Fibroblast of villous mesenchyme (primary cell): ENCODE data around the gene NCAM2. TPM values are rescaled to one million over a fixed set of nuclear protein-coding genes. Genes with fewer than 3 reads are reported as not detected.
A peak's percentile ranks its signal among the peaks of the same experiment; 100 is the strongest.

ENCODE experiments used
- DNase-seq: peaks from one replicate; pipeline ENCODE4 v3.0.0-alpha.2; 2010; ENCODE audit warnings: low read depth
- H3K4me3 ChIP-seq: 2 replicates; pipeline ENCODE4 v1.5.1; 2011; ENCODE audit warnings: low read depth, mild to moderate bottlenecking, low read length
- total RNA-seq: library from RNA; depleted of rRNA; stranded (reverse); fragments of >200 nt; gene quantifications from 2 replicates; pipeline ENCODE4 v1.2.3, GENCODE V29; 2012
- TF ChIP-seq, protein P1 (sequence below): IDR thresholded peaks from 2 replicates; pipeline ENCODE4 v1.5.1; 2012; ENCODE audit warnings: low read depth, mild to moderate bottlenecking, low read length; ENCODE audit not compliant: insufficient read depth

The NCAM2 gene
- total RNA-seq, 1 donor, result 5.2 TPM

DNA sequence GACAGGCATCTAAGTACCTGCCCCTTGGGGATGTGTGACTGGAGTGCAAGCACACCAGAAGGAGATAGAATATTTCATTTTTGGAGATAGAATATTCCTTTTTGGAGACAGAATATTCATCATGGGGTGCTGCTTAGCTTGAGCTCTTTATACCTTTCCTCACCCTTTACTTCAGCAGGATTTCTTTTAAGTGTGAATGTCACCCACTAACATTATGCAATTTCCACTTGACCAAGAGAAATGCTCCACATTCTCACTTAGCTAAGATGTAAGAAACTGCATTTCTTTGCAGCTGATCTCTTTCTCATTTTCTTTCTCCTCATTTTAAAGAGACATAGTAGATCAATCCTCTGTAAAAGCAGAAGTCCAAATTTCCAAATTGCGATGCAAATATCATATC is 436.7 kb downstream of the NCAM2 start:
- H3K4me3 ChIP-seq, result no peak overlapping the region
- TF ChIP-seq, protein P1, sequence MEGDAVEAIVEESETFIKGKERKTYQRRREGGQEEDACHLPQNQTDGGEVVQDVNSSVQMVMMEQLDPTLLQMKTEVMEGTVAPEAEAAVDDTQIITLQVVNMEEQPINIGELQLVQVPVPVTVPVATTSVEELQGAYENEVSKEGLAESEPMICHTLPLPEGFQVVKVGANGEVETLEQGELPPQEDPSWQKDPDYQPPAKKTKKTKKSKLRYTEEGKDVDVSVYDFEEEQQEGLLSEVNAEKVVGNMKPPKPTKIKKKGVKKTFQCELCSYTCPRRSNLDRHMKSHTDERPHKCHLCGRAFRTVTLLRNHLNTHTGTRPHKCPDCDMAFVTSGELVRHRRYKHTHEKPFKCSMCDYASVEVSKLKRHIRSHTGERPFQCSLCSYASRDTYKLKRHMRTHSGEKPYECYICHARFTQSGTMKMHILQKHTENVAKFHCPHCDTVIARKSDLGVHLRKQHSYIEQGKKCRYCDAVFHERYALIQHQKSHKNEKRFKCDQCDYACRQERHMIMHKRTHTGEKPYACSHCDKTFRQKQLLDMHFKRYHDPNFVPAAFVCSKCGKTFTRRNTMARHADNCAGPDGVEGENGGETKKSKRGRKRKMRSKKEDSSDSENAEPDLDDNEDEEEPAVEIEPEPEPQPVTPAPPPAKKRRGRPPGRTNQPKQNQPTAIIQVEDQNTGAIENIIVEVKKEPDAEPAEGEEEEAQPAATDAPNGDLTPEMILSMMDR, result no peak
- DNase-seq, result no peak

DNA sequence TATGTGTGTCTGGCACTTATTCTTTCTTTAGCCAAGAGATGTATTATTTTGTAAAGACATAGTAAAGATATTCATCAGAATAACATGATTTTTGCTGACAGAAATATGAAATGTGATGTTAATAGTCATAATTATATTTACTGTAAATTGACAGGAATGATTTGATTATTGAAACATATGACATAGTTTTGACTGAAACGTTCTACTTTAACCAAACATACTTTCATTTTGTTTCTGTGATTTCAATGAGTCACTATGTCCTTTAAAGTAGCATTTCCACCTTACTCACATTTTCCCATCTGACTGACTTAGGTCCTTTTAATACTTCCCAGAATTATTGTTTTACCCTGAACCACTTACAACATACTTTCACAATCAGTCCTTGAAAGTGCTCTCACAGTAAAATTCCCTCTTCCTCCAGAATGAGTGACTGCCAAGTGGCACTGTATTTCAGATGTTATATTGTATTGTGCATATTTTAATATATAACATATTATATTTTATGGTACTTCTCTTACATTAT is 437.9 kb downstream of the NCAM2 start:
- TF ChIP-seq, protein P1, result no peak
- DNase-seq, result peak; percentile 10

DNA sequence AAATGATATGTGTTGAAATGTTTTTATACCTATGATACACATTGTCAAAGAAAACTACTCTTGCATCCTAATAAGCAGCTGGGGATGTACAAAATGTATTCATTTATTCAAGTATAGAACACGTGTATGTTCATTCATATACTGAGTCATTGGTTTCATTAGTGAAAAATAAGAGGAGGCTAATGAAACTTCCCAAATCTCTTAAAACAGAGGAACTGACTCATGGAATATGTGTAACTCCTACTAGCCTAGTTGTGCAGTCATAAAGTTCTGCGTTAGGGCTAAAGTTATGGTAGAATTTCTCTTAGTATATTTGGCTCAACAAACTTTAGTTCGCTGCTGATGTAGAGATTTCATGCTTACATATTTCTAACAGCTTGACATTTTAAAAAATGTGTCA is 441.6 kb downstream of the NCAM2 start:
- no peak overlapping the region for H3K4me3 ChIP-seq
- peak; percentile 1 for DNase-seq
- TF ChIP-seq, protein P1, result no peak

More for the DNA sequence above, 437.9 kb downstream of the NCAM2 start:
- H3K4me3 ChIP-seq, result no peak overlapping the region

DNA sequence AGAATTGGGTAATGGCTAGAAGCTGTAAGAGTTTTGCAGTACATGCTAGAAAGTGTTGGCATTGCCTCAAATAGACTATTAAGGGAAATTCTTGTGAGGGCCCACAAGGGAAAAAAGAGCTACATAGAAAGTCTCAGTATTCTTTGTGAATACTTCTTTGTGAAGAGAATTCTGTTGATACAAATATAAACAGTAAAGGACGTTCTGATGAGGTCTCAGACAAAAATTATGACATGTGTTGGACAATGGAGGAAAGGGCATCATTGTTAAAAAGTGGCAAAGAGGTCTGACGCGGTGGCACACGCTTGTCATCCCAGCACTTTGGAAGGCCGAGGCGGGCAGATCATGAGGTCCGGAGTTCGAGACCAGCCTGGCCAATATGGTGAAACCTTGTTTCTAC is 458.9 kb downstream of the NCAM2 start:
- H3K4me3 ChIP-seq, result no peak overlapping the region
- TF ChIP-seq, protein P1, result no peak
- DNase-seq, result no peak

DNA sequence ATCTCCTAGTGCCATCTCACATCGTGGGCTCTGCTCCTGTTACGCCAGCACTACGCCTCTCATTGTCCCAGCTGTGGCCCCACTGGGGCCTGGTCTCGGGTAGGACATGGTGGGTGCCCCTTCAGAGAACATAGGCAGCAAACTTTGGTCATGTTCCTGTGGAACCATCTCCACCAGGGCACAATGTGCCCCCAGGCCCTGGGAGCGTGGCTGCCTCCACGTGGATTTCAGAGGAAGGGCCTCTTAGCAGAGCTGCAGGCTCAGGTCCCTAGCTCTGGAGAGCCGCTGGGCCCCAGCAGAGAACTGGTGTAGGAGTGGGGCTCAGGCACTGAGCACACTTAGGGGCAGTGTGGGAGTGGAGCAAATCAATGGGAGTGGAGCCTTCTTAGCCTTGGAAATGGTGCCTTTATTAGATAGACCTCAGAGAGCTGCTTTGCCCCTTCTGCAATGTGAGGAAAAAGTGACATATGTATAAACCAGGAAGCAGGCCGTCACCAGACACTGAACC is 460.0 kb downstream of the NCAM2 start:
- H3K4me3 ChIP-seq, result no peak overlapping the region
- TF ChIP-seq, protein P1, result no peak
- DNase-seq, result no peak

DNA sequence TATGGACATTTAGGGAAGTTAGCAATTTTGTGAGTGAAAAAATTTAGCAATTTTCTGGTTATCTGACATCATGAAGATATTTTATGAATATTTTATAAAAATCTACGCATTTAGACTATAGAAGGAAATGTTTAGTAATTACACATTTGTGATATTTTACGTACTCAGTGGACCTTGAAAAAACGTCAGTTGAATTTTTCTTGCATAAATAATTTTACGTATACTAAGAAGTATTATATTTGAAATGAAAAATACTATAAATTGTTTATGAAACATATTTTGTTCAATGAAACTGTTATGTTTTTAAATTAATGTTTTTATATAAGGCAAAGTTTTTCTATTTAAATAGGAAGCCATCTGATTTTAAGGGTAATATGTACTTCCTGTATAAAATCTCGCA is 462.8 kb downstream of the NCAM2 start:
- TF ChIP-seq, protein P1, result no peak
- no peak for DNase-seq
- no peak overlapping the region for H3K4me3 ChIP-seq

DNA sequence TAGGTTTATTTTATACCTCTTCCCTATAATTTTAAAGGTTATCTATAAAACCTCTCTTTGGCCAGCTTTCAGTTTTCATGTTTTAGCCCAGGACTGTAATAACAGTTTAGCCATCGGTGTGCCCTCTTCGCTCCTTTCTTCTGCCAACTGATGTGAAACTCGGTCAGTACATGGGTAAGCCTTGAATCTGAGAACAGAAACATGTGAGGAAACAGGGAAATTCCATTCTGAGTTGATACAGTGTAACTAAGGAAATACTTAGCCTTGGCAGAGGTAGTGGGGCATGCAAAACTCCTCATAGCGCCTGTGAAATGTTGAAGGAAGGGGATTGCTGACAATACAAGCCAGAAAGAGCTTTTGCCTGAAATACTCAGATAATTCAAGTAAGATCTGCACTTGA is 465.2 kb downstream of the NCAM2 start:
- TF ChIP-seq, protein P1, result no peak
- no peak for DNase-seq
- no peak overlapping the region for H3K4me3 ChIP-seq
